CD14-positive monocyte (primary cell): Measurements from ENCODE around the gene FAM13A. TPM values are rescaled to one million over a fixed set of nuclear protein-coding genes. Genes with fewer than 3 reads are reported as not detected.

Source experiments
- DNase-seq, 3 donors: peaks; one replicate each; pipeline ENCODE4 v3.0.0-alpha.2; 2011 to 2022
- H2AFZ ChIP-seq: 2 replicates; pipeline ENCODE4 v1.6.0; 2012; ENCODE audit warnings: mild to moderate bottlenecking, low read depth, low read length, inconsistent platforms; ENCODE audit not compliant: insufficient read depth, poor library complexity, severe bottlenecking
- H3K27ac ChIP-seq, 2 donors: 1 replicate in 1 of 2; 2 replicates in 1 of 2; pipeline ENCODE4 v1.5.1; 2012 to 2013; ENCODE audit warnings: low read length in 2 of 2, control low read depth in 1 of 2, inconsistent platforms in 1 of 2, low read depth in 1 of 2, mild to moderate bottlenecking in 1 of 2
- H3K27me3 ChIP-seq, 2 donors: one replicate each; pipeline versions ENCODE4 v1.6.0 to v1.6.1; 2011 to 2013; ENCODE audit warnings: low read length in 2 of 2; ENCODE audit not compliant: control insufficient read depth in 2 of 2, insufficient read depth in 2 of 2
- H3K36me3 ChIP-seq, 2 donors: replicated peaks in 1 of 2; 1 replicate in 1 of 2; 2 replicates in 1 of 2; pipeline versions ENCODE4 v1.5.1 to v1.6.1; 2012 to 2013; ENCODE audit warnings: low read length in 2 of 2, control low read depth in 1 of 2, inconsistent platforms in 1 of 2, mild to moderate bottlenecking in 1 of 2; ENCODE audit not compliant: insufficient read depth in 2 of 2, control insufficient read depth in 1 of 2
- H3K4me1 ChIP-seq, 2 donors: 1 replicate in 1 of 2; 2 replicates in 1 of 2; pipeline versions ENCODE4 v1.5.1 to v1.6.1; 2012 to 2013; ENCODE audit warnings: low read length in 2 of 2, control low read depth in 1 of 2, inconsistent platforms in 1 of 2, mild to moderate bottlenecking in 1 of 2, moderate library complexity in 1 of 2; ENCODE audit not compliant: insufficient read depth in 2 of 2, control insufficient read depth in 1 of 2
- H3K4me2 ChIP-seq: replicated peaks from 2 replicates; pipeline ENCODE3; 2012; ENCODE audit warnings: low read length, moderate library complexity, mild to moderate bottlenecking; ENCODE audit not compliant: poor library complexity, severe bottlenecking; ENCODE audit errors: extremely low read depth
- H3K4me3 ChIP-seq, 3 experiments: fragments of 200-600 bp in 1 of 3; sonication (generic) in 1 of 3; replicated peaks in 1 of 3; 1 replicate in 2 of 3; 2 replicates in 1 of 3; pipeline ENCODE4 v1.5.1; 2011 to 2013; ENCODE audit warnings: low read length in 3 of 3, mild to moderate bottlenecking in 3 of 3, control low read depth in 2 of 3, low read depth in 2 of 3, inconsistent platforms in 1 of 3, moderate library complexity in 1 of 3
- H3K79me2 ChIP-seq: 2 replicates; pipeline ENCODE4 v1.6.0; 2012; ENCODE audit warnings: mild to moderate bottlenecking, control low read depth, inconsistent platforms, low read length, moderate library complexity; ENCODE audit not compliant: insufficient read depth
- H3K9ac ChIP-seq: 2 replicates; pipeline ENCODE4 v1.6.0; 2017; ENCODE audit warnings: low read length, mild to moderate bottlenecking; ENCODE audit not compliant: insufficient read depth, poor library complexity, severe bottlenecking
- H3K9me3 ChIP-seq, 2 donors: replicated peaks in 1 of 2; 1 replicate in 1 of 2; 2 replicates in 1 of 2; pipeline versions ENCODE4 v1.5.1 to v1.6.1; 2012 to 2013; ENCODE audit warnings: low read length in 2 of 2, control low read depth in 1 of 2; ENCODE audit not compliant: control insufficient read depth in 1 of 2, insufficient read depth in 1 of 2
- H4K20me1 ChIP-seq: 2 replicates; pipeline ENCODE4 v1.6.0; 2012; ENCODE audit warnings: mild to moderate bottlenecking, low read length, control low read depth, moderate library complexity; ENCODE audit not compliant: insufficient read depth
- H3K27ac Mint-ChIP-seq, 7 donors: one replicate each; pipeline ENCODE4 v1.8.0; 2020; ENCODE audit warnings: mild to moderate bottlenecking in 7 of 7, mixed read lengths in 7 of 7, moderate library complexity in 6 of 7, inconsistent platforms in 2 of 7
- H3K27me3 Mint-ChIP-seq, 3 donors: one replicate each; pipeline ENCODE4 v1.8.0; 2021 to 2022; ENCODE audit warnings: low read depth in 3 of 3, mild to moderate bottlenecking in 3 of 3, mixed read lengths in 3 of 3, moderate library complexity in 3 of 3, inconsistent platforms in 1 of 3
- H3K36me3 Mint-ChIP-seq, 2 donors: one replicate each; pipeline ENCODE4 v1.8.0; 2020; ENCODE audit warnings: mixed read lengths in 2 of 2, inconsistent platforms in 1 of 2, mild to moderate bottlenecking in 1 of 2
- H3K4me1 Mint-ChIP-seq: one replicate; pipeline ENCODE4 v1.8.0; 2020; ENCODE audit warnings: mild to moderate bottlenecking, mixed read lengths
- H3K4me3 Mint-ChIP-seq, 2 donors: one replicate each; pipeline ENCODE4 v1.8.0; 2020; ENCODE audit warnings: mild to moderate bottlenecking in 2 of 2, mixed read lengths in 2 of 2, moderate library complexity in 1 of 2
- H3K9me3 Mint-ChIP-seq, 7 donors: one replicate each; pipeline ENCODE4 v1.8.0; 2020 to 2022; ENCODE audit warnings: mixed read lengths in 7 of 7, mild to moderate bottlenecking in 6 of 7, moderate library complexity in 6 of 7, inconsistent platforms in 2 of 7
- CTCF ChIP-seq: fragments of 200-600 bp; IDR thresholded peaks from one replicate; pipeline ENCODE4 v1.8.0; 2022; ENCODE audit warnings: antibody characterized with exemption, mild to moderate bottlenecking
- WGBS: methylation state at CpG from one replicate; pipeline ENCODE4 v1.1.5; 2013; ENCODE audit warnings: missing lambda C conversion rate; ENCODE audit not compliant: insufficient coverage; 5-methylcytosine and 5-hydroxymethylcytosine counted together
- intact Hi-C, 2 donors: fragments of 100-400 bp; cut with micrococcal nuclease; formaldehyde crosslinking; loops; one replicate each; pipeline versions ENCODE4 v1.15.0 to v1.15.1; 2023
- polyA plus RNA-seq, 3 donors: library from polyadenylated mRNA; depleted of rRNA in 1 of 3; unstranded in 2 of 3; stranded (reverse) in 1 of 3; fragments of 300-500 nt in 2 of 3; fragments of >200 nt in 1 of 3; fragmentation: Illumina TruSeq in 2 of 3; gene quantifications; 1 replicate in 2 of 3; 2 replicates in 1 of 3; pipeline ENCODE4 v1.2.3, GENCODE V29; 2012 to 2021

FAM13A gene
- polyA plus RNA-seq, 3 donors, result 5.3 to 20.0 (median 6.5) TPM

GRCh38 chr4:88705223-88705622, 351.8 kb downstream of the FAM13A start:
- peaks cover 77 to 82% of the 10 kb centered on the region in 2 donors for H3K36me3 Mint-ChIP-seq

GRCh38 chr4:88702782-88703181, 354.2 kb downstream of the FAM13A start:
- peaks cover 64 to 72% of the 10 kb centered on the region in 2 donors for H3K36me3 Mint-ChIP-seq
- Histone ChIP-seq H3K9ac (no peak overlapping the region), H3K79me2 (no peaks in the 10 kb centered on the region), H3K36me3 (peaks cover 52 to 85% of the 10 kb centered on the region in 2 donors), H3K4me1 (peaks cover 0 to 2% of the 10 kb centered on the region in 2 donors), H3K4me3 (no peak overlapping the region), H3K27me3 (no peaks in the 10 kb centered on the region), H3K9me3 (no peaks in the 10 kb centered on the region), H2AFZ (no peak overlapping the region), H4K20me1 (peaks cover 6% of the 10 kb centered on the region), H3K4me2 (no peak overlapping the region), H3K27ac (no peak overlapping the region)
- WGBS, result 58% methylated on average over 2 of the region's 2 CpGs
- no peak overlapping the region for H3K4me3 Mint-ChIP-seq
- H3K27ac Mint-ChIP-seq, result peak overlapping the region in 3 of 7 donors; percentile 9 to 13 (median 11)
- intact Hi-C loops, result no loop called here
- no peak for TF ChIP-seq CTCF
- no peak for DNase-seq
- H3K27me3 Mint-ChIP-seq, result no peaks in the 10 kb centered on the region
- H3K9me3 Mint-ChIP-seq, result no peaks in the 10 kb centered on the region
- peaks cover 6% of the 10 kb centered on the region for H3K4me1 Mint-ChIP-seq

More at GRCh38 chr4:88705223-88705622, 351.8 kb downstream of the FAM13A start:
- DNase-seq, result no peak
- no peaks in the 10 kb centered on the region for H3K27me3 ChIP-seq
- TF ChIP-seq CTCF, result no peak
- H3K4me3 Mint-ChIP-seq, result no peak overlapping the region
- no peak overlapping the region for H3K9ac ChIP-seq
- no peak overlapping the region for H3K4me3 ChIP-seq
- no peak overlapping the region for H3K4me2 ChIP-seq
- H3K27me3 Mint-ChIP-seq, result no peaks in the 10 kb centered on the region
- H2AFZ ChIP-seq, result no peak overlapping the region
- intact Hi-C loops, result no loop called here
- no peaks in the 10 kb centered on the region for H3K4me1 ChIP-seq
- peak overlapping the region in 1 of 7 donors; percentile 9 for H3K27ac Mint-ChIP-seq
- H3K9me3 ChIP-seq, result no peaks in the 10 kb centered on the region
- no peak overlapping the region for H3K27ac ChIP-seq
- no peaks in the 10 kb centered on the region for H3K9me3 Mint-ChIP-seq
- peaks cover 3% of the 10 kb centered on the region for H3K4me1 Mint-ChIP-seq
- peaks cover 66 to 96% of the 10 kb centered on the region in 2 donors for H3K36me3 ChIP-seq
- no peaks in the 10 kb centered on the region for H3K79me2 ChIP-seq
- peaks cover 6% of the 10 kb centered on the region for H4K20me1 ChIP-seq
